KOPT-K1 (cell line): ENCODE results near the gene NDUFAF8.

Experiments
- H3K27ac ChIP-seq: fragments of 200-600 bp; sonication (generic); 2 replicates; pipeline ENCODE4 v1.5.1; 2016; ENCODE audit warnings: antibody characterized with exemption, mild to moderate bottlenecking, low read depth, low read length; ENCODE audit not compliant: poor library complexity, severe bottlenecking
- H3K36me3 ChIP-seq: fragments of 200-600 bp; sonication (generic); 2 replicates; pipeline ENCODE4 v1.5.1; 2017; ENCODE audit warnings: antibody characterized with exemption, mild to moderate bottlenecking, low read length, moderate library complexity; ENCODE audit not compliant: insufficient read depth
- H3K9me3 ChIP-seq: fragments of 200-600 bp; sonication (generic); 2 replicates; pipeline ENCODE4 v1.5.1; 2017; ENCODE audit warnings: antibody characterized with exemption, low read length, mild to moderate bottlenecking; ENCODE audit not compliant: insufficient read depth, poor library complexity, severe bottlenecking

The NDUFAF8 gene

DNA sequence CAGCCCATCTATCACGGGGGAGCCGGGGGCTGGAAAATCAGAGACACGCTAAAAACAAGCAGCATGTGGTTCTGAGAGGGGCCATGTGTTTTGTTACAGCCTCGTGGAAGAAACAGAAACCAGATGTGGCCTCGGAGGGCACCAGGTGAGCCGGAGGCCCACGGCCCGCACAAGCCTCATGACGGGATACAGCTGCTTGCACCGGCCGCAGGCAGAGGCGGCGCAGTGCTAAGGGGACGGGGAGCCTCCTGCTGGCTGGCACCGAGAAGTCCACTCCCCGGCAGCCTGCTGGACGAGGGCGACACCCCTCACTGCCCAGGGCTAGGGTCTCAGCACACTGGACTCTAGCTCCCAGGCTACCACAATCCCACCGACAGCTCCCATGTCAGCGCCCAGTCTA is 19.2 kb downstream of the NDUFAF8 start:
- Histone ChIP-seq H3K9me3 (no peaks in the 10 kb centered on the region), H3K27ac (no peak overlapping the region), H3K36me3 (peaks cover 70% of the 10 kb centered on the region)

DNA sequence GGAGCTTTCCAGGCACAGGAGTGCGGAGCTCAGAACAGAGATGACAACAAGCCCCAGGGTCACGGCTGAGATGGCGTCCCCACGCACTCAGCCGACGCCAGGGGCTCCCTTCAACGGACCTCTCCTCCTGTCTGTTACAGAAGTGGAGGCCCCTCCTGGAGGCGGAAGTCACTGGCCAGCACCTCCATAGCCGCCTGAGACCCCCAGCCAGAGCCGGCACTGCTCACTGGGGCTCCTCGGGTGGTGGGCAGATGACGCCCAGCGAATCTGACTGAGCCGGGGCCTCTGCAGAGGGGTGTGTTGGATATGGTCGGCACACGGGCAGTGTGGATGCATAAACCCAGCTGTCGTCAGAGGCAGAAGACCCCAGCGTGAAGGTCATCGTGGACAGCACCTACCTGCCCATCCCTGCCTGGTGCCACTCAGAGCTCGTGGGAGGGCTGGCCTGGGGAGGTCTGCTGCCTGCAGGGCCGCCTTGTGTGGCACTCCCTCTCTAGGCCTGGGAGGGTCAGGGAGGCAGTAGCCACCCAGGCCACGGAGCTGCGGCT is 20.0 kb downstream of the NDUFAF8 start:
- H3K27ac ChIP-seq: no peak overlapping the region
- H3K36me3 ChIP-seq: peaks cover 73% of the 10 kb centered on the region

DNA sequence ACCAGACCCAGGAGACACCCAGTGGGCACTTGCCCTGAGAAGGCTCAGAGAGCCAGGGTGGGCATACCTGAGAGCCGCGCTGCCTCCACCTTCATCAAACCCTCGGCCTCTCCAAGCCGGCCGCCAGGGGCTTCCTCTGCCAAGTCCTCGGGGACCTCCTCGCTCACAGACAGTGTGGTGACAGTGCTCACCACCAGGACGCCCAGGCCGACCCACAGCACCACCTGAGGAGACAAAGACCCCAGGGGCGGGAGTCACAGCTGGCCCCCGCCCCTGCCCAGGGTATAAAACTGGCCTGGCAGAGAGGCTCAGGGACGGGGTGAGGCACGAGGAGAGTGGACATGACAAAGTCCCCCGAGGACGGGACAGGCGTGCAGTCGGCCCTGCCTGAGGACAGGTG is 21.1 kb downstream of the NDUFAF8 start:
- Histone ChIP-seq H3K36me3 (peaks cover 83% of the 10 kb centered on the region), H3K27ac (no peak overlapping the region)

More for the DNA sequence above, 20.0 kb downstream of the NDUFAF8 start:
- no peaks in the 10 kb centered on the region for H3K9me3 ChIP-seq

DNA sequence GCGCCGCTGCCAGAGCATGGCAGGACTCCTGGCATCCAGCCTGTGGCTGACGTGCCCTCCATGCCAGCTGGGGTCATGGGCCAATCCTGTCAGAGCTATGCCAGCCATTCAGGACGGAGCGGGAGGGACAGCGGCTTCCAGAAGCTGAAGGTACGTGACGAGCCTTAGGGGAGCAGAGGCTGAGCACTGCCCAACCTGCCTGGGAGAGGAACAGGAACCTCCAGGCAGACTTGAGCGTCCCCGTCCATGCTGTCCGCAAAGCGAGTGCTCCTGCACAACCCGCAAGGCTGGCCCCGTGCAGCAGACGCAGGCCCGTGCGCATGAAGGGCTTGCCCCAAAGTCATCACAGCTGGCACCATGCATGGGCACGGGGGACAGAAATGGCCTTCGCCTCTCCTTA is 21.5 kb downstream of the NDUFAF8 start:
- Histone ChIP-seq H3K9me3 (no peaks in the 10 kb centered on the region), H3K36me3 (peaks cover 88% of the 10 kb centered on the region), H3K27ac (no peak overlapping the region)

More for the DNA sequence above, 21.1 kb downstream of the NDUFAF8 start:
- no peaks in the 10 kb centered on the region for H3K9me3 ChIP-seq

DNA sequence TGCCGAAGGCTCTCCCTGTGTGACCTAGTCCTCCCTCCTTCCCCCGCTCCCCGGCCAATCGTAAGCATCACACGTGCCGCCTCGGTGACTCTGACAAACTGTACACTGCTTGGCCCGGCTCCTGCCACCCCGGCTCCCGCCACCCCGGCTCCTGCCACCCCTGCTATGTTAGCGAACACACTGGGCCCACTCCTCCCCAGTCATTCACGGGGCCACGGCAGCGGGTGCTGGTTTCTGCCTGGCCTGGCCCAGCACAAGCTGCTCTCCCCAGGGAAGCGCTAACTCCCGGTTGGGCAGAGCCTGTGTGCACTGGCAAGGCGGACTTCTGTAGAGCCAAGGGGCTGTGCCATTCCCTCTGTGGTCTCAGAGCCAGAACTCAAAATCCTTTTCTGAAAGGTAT is 22.0 kb downstream of the NDUFAF8 start:
- peaks cover 93% of the 10 kb centered on the region for H3K36me3 ChIP-seq
- H3K27ac ChIP-seq: no peak overlapping the region
- H3K9me3 ChIP-seq: no peaks in the 10 kb centered on the region

DNA sequence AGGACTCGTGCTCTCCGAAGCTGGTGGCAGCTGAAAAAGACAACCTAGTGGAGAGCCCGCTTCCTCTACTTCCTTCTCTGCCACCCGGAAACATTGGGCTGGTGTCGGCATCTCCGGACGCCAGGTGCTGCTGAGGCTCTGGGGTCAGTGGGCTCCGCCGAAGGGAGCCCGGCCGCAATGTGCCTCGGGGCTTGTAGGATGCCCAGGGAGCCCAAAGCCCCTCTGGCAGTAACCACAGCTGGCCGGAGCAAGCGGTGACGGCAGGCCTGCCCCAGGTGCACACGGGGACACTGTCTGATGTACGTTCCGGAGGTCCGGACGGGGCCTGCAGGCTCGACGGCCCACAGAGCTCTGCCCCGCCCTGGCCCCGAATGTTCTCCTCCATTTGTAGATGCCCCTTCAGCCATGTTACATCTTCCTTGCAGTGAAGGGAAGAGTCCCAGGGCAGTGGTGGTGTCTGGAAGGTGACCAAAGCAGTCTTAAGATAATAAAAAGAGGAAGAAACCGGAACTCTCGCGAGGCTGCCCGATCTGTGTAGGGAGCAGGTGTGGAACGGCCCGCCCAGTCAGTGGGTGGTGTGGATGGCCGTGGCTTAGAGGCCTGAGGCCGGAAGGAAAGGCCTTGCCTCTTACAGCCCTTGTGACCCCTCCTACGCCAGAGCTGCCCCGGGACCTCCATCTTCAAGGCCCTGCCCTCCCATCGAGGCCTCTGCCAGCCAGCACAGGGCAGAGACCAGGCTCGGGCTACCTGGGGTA is 22.6 kb downstream of the NDUFAF8 start:
- Histone ChIP-seq H3K27ac (no peak overlapping the region), H3K9me3 (no peaks in the 10 kb centered on the region), H3K36me3 (peaks cover 95% of the 10 kb centered on the region)

DNA sequence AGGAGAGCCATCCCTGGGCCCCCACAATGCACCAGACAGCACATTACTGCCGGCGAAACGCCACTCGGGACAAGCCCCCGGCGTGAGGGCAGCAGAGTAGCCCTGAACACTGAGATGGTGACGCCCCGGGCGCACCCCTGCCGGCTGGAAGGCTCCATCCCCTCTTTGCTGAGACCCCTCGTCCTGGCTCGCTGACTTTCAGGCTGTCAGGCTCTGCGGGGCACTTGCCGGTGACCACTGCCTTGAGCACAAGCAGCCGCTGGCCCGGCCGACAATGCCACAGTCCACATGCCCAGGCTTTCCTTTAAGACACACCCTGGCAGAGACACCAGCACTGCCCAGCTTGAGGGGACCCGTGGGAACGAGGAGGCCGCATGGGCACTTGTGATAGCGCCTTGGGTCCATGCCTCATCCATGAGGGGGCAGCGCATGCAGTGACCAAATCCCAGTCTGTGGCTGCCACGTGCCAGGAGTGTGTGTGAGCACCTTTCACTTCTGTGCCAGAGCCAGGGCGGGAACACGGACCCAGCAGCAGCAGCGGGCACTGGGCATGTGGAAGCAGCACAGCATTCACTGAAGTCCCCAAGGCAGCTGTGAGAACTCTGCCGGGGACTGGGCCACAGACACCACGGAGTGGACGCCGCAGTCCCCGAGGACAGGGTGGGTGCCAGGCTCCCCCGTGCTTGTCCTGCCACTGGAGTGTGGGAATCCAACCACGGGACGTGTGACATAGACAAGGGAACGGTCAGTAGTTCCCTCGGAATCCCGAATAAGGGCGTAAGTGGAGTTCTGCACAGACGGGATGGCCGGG is 24.5 kb downstream of the NDUFAF8 start:
- H3K9me3 ChIP-seq: no peaks in the 10 kb centered on the region
- H3K36me3 ChIP-seq: peaks cover 99% of the 10 kb centered on the region
- no peak overlapping the region for H3K27ac ChIP-seq

DNA sequence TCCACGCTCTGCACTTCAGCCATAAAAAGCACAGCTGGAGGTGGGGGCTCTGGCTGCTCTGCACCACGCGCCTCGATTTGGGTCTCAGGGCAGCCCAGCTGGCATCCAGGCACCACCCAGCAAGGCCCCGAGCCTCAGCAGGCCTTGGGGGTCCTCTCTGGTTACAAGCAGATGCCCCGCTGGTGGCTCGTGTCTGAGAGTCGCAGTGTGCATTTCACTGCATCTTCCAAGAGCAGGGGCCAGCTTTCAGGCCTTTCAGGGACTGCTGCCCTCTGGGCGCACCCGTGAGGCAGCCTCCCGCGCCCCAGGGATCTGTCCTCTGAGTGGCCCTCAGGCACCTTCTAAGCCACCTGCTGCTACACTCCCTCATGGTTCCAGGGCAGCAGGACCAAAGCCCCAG is 25.5 kb downstream of the NDUFAF8 start:
- H3K36me3 ChIP-seq: peaks cover 99% of the 10 kb centered on the region
- no peaks in the 10 kb centered on the region for H3K9me3 ChIP-seq
- H3K27ac ChIP-seq: no peak overlapping the region

DNA sequence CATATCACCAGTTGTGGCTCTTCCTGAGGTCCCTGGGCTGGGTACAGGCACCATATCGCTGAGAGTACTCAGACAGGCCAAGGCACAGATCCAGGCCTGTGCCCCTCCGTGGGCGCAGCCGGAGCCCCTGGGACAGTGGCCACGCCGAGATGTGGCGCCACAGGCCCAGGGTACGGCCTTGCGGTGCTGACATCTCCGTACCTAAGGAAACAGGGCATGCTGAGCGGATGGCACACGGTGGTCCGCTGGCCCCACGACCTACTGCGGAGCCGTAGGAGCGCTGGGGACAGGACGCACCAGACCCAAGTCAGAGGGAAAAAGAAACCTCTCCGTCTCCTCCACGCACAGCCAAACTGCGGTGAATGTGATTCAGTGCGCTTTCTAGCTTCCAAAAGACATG is 26.5 kb downstream of the NDUFAF8 start:
- H3K36me3 ChIP-seq: peaks cover 98% of the 10 kb centered on the region
- no peak overlapping the region for H3K27ac ChIP-seq
- no peaks in the 10 kb centered on the region for H3K9me3 ChIP-seq

DNA sequence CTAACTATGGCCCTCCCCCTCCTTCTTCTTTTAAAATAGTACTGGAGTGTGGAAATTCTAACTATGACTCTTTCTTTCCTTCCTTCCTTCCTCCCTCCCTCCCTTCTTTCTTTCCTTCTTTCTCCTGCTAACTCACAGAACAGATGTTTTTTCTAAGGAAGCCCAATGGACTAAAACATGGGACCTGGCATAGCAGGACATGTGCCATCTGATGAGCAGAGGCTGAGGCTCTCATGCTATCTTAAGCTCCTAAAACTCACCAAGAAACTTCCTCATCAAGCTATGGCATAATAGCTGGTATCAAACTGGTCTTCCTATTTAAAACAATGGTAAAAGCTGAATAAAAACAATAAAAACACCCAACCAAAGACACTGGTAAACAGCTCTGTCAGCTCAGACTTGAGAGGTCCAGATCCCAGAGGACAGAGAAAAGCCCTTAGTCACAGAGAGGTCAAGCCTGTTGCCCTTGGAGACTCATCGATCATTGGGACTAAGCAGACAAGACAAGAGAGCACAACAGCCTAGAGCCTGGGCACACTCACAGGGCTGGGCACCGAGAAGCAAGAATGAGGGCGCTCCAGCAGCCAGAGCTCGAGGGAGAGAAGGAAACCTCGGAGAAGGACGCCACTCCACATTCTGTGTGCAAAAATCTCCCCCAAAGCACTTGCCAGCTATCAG is 28.4 kb downstream of the NDUFAF8 start:
- H3K27ac ChIP-seq: no peak overlapping the region
- H3K9me3 ChIP-seq: no peaks in the 10 kb centered on the region
- peaks cover 97% of the 10 kb centered on the region for H3K36me3 ChIP-seq

DNA sequence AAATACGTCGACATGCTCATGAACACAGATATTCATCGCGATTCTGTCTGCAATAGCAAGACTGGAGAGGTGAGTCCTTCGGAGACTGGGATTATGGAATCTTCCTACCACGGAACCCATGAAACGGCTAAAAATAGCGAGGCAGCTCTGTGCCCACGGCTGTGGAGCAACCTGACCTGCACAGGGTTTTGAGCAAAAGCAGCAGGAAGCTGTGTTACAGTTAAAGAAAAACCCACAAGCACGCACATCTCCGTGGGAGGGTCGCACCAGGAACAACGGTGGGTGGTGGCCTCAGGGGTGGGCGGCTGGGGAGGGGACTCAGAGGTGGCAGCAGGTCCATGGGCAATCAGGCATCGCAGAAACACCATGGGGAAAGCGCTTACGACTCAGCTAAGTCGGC is 31.2 kb downstream of the NDUFAF8 start:
- Histone ChIP-seq H3K36me3 (peaks cover 97% of the 10 kb centered on the region), H3K9me3 (no peaks in the 10 kb centered on the region), H3K27ac (no peak overlapping the region)

DNA sequence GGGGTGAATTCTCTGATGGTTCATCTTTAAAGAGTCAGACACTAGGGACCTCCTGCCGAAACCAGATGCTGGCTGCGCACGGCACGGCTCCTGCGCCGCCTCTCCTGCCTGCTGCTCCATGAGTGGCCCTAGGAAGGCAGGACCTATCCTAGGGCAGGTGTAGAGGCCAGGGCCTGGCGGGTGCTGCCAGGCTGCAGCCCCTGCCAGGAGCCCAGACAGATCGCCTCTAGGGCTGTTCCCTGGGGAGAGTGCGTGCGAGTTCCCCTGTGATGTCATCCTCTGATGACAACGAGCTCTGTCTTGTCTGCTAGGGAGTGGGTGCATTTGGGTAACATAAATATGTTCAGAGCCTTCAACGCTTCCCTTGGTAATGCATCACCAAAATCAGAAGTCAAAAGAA is 32.1 kb downstream of the NDUFAF8 start:
- H3K27ac ChIP-seq: no peak overlapping the region
- no peaks in the 10 kb centered on the region for H3K9me3 ChIP-seq
- H3K36me3 ChIP-seq: peaks cover 97% of the 10 kb centered on the region

DNA sequence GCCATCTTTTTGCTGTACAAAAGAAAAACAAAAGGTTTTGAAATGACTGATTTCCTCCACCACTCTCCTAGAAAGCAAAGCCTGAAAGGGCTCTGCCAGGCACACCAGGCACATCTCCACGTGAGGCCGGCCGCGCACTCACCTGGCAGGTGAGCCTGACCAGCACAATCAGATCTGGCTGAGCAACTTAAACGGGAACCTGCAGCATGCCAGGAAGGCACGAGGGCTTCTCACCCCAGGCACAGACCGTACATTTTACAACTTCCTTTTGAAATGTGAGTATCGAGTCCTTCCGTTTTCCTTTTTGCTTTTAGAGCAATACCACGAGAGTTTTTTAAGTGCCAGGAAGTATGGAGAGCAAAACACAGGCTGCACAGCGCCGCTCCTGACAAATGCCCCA is 33.5 kb downstream of the NDUFAF8 start:
- peaks cover 98% of the 10 kb centered on the region for H3K36me3 ChIP-seq

DNA sequence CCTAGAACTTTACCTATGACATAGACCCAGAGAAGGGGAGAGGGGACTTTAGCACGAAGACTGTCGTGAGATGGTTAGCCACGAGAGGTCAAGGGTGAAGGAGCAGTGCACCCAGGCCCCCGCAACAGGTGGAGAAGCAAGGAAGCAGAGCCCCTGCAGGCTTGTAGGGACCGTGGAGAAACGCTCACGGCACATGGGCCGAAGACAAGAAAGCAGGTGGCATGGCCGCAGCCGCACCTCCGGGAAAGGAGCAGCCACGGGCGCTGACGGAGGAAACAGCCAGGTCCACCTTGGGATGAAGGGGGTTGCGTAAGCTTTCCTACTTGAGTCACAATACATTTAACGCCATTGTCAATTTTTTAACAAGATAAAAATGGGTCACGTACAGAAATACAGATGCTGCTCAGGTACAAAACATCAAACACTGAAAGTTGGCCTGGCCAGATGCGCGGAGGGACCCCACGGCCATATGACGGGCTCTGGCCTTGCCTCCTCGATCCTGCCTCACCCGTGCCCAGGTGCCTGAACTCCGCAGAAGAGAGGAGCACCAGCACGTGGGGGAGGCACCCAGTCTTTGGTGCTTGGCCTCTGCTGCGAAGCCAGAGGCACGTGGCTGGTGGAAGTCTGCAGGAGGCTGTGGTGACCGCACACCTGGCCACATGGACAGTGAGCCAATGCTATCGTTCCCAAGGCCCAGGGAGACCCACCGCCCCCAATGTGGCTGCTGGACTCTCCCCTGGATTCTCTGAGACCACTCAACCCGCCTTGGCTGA is 34.8 kb downstream of the NDUFAF8 start:
- peaks cover 98% of the 10 kb centered on the region for H3K36me3 ChIP-seq

More for the DNA sequence above, 33.5 kb downstream of the NDUFAF8 start:
- Histone ChIP-seq H3K9me3 (no peaks in the 10 kb centered on the region), H3K27ac (no peak overlapping the region)

More for the DNA sequence above, 34.8 kb downstream of the NDUFAF8 start:
- H3K27ac ChIP-seq: no peak overlapping the region
- H3K9me3 ChIP-seq: no peaks in the 10 kb centered on the region
